Measurements from ENCODE around the gene CIDEA. TPM values are rescaled to one million over a fixed set of nuclear protein-coding genes. Genes with fewer than 3 reads are reported as not detected.

The CIDEA gene
- total RNA-seq, 1 experiment from 2014 or later, result not detected

DNA sequence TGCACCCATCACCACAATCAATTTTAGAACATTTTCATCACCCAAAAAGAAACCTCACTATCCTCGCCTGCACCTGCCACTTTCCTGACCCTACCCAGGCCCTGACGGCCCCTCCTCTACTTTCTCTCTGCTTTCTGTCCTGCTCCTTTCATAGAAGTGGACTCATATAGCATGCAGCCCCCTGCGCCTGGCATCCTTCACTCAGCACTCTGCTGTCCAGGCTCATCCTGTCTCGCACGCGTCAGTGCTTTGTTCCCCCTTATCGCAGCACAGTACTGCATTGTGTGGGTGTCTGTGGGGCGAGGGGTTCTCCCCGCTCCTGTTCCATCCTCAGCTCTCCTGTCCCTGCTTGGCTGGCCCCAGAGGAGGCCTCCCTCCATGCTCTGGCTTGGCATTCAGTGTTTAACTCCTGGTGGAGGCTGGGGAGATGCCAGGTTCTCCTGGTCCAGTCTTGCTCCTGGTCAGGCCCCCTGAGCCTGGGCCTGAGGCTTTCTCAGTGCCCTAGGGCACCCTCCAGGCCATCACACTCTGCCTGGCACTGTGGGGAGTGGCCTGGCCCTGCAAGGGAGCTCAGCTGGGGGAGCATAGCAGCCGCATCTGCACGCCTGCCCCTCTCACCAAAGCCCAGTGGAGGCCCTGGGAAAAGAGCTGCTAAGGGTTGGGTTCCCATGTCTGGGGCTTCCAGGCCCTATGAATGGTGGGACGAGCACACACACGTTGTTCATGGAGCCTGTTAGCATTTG is 47.3 kb downstream of the CIDEA start:
- no peak for DNase-seq (ENCODE audit: low read depth)

DNA sequence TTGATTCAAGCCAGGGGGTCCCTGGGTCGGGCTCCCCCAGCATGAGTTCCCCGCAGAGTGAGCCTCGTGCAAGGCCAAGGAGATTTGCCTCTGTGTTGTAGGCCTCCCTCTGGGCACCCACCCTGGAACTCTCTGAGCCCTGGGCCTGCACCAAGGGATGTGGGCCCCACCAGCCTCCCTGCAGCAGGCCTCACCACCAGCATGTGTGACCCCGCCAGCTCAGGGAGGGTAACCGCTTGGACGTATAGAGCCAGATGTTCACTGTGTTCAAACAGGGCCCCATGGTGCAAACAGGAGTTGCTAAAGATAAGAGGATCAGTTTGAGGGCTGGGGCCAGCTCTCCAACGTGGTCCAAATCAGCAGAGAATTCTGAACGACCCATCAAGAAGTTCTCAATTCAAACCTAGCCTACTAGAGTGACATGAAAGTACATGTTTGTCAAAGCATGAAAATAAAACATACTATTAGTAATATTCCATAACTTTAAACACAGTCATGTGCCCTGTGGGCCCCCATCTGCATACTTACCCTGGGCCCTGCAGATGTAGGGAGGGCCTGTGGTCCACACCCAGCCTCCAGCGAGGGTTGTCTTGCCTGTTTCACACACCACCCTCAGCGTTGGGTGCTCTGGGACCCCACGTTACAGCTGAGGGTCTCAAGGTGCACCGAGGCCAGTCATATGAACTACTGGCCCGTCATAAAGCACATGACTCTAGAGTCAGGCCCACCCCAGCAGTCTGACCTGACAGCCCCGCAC is 48.4 kb downstream of the CIDEA start:
- DNase-seq (ENCODE audit: low read depth), result no peak

GRCh38 chr18:12304351-12305210 is 50.4 kb downstream of the CIDEA start:
- no peak for DNase-seq (ENCODE audit: low read depth)

GRCh38 chr18:12305211-12305610 is 51.0 kb downstream of the CIDEA start:
- no peak for DNase-seq (ENCODE audit: low read depth)

GRCh38 chr18:12305930-12306629 is 51.9 kb downstream of the CIDEA start:
- no peak for DNase-seq (ENCODE audit: low read depth)

GRCh38 chr18:12306752-12307700 is 52.9 kb downstream of the CIDEA start:
- peak; percentile 66 for DNase-seq (ENCODE audit: low read depth)

- DNase-seq (ENCODE audit: low read depth), result peak; percentile 79
These were observed 53.7 kb downstream of the CIDEA start, which contains the start of gene TUBB6 for GRCh38 chr18:12307701-12308385. Gene TUBB6 (plus strand): TSS chr18:12308241. CDS start chr18:12308293, 52 bp downstream.

DNA sequence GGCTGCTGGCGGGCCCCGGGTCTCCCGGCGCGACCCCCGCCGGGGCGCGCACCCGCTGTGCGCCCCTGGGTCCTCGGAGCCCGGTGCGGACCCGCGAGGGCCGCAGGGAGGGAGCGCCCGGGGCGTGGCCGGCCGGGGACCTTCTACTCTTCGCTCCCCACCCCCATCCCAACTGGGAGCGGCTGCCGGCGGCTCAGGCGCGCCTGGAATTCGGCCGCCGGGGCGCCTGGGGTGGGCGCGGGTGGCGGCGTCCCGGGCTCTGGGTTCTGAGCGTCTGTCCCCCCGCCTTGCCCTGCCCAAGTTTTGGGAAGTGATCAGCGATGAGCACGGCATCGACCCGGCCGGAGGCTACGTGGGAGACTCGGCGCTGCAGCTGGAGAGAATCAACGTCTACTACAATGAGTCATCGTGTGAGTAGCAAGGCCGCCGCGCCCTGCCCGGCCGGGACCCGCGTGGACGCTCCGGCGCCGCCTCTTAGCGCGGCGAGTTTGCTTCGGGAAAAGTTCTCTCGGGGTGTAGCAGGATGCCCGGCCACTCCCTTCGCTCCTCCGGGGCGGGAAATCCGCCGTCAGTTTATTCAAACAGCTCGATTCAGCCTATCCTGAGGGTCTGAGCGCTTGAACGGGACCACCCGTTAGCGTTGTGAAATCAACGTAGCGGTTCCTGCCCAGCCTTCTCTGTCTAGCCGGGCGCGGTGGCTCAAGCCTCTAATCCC is 54.4 kb downstream of the CIDEA start:
- peak; percentile 91 for DNase-seq (ENCODE audit: low read depth)

DNA sequence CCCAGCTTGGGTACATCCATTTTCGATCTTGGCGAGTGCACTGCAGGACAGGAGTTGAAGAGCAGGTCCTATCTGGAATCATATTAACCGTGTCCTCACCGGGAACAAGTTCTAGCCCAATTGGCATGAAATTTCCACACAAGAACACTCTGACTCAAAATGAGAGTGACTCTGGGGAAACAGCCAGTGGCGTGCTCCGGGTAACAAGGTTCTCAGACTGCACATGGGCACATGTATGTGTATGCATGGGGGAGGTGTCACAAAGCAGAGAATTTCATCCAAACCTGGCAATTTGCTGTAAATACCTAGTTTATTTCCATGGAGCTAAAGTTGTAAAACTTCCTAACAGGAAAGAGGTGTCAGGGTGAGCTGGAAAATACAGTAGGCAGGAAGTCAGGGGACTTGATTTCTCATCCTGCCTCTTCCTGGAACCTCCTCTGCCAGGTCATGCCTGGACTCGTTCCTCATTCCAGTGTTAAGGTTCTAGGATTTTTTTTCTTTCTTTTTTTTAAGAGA is 55.6 kb downstream of the CIDEA start:
- DNase-seq (ENCODE audit: low read depth), result no peak

- DNase-seq (ENCODE audit: low read depth), result no peak
These were observed 56.6 kb downstream of the CIDEA start for GRCh38 chr18:12310762-12311161.

DNA sequence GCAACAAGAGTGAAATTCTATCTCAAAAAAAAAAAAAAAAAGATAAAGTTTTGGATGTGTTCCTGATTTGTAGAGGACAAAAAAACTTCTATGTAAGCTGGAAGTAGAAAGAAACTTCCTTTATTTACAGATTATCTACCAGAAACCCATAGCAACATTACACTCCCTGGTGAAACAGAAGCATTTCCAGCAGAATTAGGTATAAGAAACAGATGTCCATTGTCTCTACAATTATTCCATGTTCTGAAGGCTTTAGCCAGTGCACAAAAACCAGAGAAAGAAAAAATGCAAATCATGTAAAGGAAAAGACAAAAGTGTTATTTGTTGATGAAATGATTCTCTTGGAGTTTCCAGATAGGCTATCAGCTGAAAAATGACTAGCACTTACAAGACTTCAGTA is 58.8 kb downstream of the CIDEA start:
- DNase-seq (ENCODE audit: low read depth), result no peak

GRCh38 chr18:12313530-12314245 is 59.5 kb downstream of the CIDEA start:
- no peak for DNase-seq (ENCODE audit: low read depth)

DNA sequence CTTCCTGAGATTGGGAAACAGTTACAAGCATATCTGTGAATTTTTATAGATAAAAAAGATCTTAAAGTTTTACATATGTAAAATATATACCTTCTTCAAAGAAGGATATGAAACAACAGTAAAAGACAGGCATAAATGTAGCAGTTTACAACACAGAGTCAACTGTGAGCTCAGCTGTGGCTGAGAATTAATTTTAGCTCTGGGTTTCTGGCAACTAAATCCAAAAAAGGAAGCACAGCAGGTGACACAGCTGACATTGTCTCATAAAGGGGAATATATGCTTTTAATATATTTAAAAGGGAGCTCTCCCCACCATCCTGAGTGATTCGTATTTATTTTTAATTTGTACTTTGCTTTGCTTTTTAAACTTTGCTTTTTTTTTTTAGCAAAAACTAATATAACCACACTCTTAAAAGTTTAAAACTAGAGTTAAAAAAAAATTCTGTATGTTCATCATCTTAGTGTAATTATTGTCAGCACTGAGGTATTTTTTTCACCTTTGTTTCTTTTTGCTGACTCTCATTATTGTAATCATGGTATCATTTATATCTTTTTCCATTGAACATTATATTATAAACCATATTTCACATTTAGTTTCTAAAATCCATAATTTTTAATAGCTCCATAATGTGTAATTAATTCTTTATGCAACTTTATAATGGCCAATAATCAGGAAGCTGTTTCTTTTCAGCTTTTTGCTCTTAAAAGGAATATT is 60.6 kb downstream of the CIDEA start:
- no peak for DNase-seq (ENCODE audit: low read depth)

DNA sequence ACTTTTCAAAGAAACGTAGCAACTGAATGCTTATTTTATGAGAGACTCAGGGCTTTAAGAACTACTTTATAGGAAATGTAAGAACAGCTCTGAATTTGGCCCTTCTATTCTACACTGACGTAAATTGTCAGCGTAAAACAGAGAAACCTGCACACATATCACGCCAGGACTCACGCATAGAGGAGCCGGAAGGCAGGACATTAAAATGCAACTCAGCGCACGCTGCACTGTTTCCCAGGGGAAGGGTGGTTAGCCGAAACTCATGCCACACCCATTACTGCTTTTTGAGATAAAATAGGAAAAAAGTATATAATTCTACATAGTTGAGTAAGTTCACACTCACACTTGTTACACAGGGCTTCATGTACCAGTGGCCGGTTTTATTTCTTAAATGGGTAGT is 61.3 kb downstream of the CIDEA start:
- DNase-seq (ENCODE audit: low read depth), result no peak

DNA sequence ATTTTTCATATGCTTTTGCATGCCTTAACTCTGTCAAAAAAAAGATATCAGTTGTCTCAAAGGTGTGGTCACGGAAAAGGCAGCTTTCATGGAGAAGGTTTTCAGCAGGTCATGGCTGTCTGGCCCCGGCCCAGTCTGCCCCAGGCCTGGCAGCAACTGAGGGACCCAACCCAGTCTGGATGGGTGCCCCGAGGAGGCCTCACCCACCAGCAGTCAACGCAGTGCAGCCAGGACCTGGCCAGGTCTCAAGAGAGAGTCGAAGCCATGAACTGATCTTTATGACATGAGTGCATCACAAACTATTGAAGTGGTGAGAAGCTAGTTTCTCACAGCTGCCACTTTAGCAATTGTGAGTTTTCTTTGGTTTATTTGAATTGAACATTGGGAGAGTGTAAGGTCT is 61.8 kb downstream of the CIDEA start:
- no peak for DNase-seq (ENCODE audit: low read depth)

- DNase-seq (ENCODE audit: low read depth), result peak; percentile 36
These were observed 63.6 kb downstream of the CIDEA start for GRCh38 chr18:12317664-12318333.

- no peak for DNase-seq (ENCODE audit: low read depth)
These were observed 64.2 kb downstream of the CIDEA start for GRCh38 chr18:12318334-12318697.
